Stimulated activated effector memory CD8-positive, alpha-beta T cell treated with anti-CD3 and anti-CD28 coated beads, Interleukin-12 subunit alpha, Interleukin-12 subunit beta, amount 100 ng/mL, for 72 hours (primary cell): Measurements from ENCODE around the gene RPS6KA2.

Experiments
- ATAC-seq: fragments of 150-1000 bp; cut with Tn5 transposase; 2 replicates; pipeline ENCODE4 v1.10.0; 2021
- DNase-seq, 2 donors: peaks; one replicate each; pipeline ENCODE4 v3.0.0; 2021 to 2022; ENCODE audit warnings: low spot score in 2 of 2
- H3K27ac Mint-ChIP-seq: one replicate; pipeline ENCODE4 v1.8.0; 2022; ENCODE audit warnings: mild to moderate bottlenecking, mixed read lengths
- H3K36me3 Mint-ChIP-seq: one replicate; pipeline ENCODE4 v1.8.0; 2022; ENCODE audit warnings: mild to moderate bottlenecking, mixed read lengths
- H3K4me1 Mint-ChIP-seq: one replicate; pipeline ENCODE4 v1.8.0; 2022; ENCODE audit warnings: mixed read lengths
- H3K4me3 Mint-ChIP-seq: one replicate; pipeline ENCODE4 v1.8.0; 2022; ENCODE audit warnings: mild to moderate bottlenecking, mixed read lengths
- H3K9me3 Mint-ChIP-seq: one replicate; pipeline ENCODE4 v1.8.0; 2022; ENCODE audit warnings: mixed read lengths

Gene RPS6KA2

DNA sequence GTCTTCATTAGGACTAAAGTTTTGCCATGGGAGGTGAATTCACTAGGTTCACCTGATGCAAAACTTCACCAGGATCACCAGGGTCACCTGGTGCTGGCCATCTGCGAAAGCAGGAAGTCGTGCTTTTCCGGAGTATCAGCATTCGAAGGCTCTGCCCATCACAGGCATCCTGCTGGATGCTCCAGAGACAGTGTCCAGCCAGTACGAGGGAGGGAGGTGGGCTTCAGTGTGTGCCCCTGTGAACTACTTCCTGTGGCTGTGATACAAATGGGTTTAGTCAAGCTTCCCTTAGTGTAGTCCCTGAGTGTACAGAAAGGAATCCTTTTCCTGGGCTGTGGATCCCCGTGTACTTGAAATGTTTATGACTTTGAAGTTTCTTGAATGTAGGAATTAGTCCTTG lies 3.4 kb upstream of the RPS6KA2 start:
- Mint-ChIP-seq H3K4me3 (no peak overlapping the region), H3K4me1 (peaks cover 19% of the 10 kb centered on the region), H3K36me3 (peaks cover 7% of the 10 kb centered on the region), H3K27ac (no peak overlapping the region), H3K9me3 (no peaks in the 10 kb centered on the region)
- no peak for DNase-seq
- no peak for ATAC-seq

DNA sequence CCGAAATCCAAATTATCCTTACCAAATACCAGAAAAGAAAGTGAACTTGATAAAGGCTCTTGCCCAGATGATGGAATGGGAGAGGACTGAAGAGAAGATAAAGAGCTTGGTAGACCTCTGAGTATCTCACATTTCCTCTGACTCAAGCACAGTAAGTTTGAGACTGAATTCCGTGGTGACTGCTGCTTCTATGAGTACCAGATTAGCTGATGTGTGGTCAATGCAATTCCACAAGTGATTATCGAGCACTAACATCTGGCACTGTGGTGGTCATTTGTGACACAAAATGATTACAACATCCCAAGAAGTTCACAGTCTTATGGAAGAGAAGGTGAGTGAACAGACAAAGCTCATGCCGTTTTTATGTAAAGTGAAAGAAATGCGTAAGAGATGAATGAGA lies 2.6 kb upstream of the RPS6KA2 start:
- Mint-ChIP-seq H3K4me3 (no peak overlapping the region), H3K4me1 (peaks cover 19% of the 10 kb centered on the region), H3K27ac (no peak overlapping the region), H3K36me3 (peaks cover 7% of the 10 kb centered on the region), H3K9me3 (no peaks in the 10 kb centered on the region)
- no peak for DNase-seq
- no peak for ATAC-seq

GRCh38 chr6:166627875-166628801 lies 1.1 kb upstream of the RPS6KA2 start:
- peak overlapping the region; percentile 8 for H3K27ac Mint-ChIP-seq
- peaks cover 7% of the 10 kb centered on the region for H3K36me3 Mint-ChIP-seq
- peaks cover 19% of the 10 kb centered on the region for H3K4me1 Mint-ChIP-seq
- DNase-seq (no peak), ATAC-seq (peak; percentile 35)
- H3K9me3 Mint-ChIP-seq: no peaks in the 10 kb centered on the region
- peak overlapping the region; percentile 85 for H3K4me3 Mint-ChIP-seq

GRCh38 chr6:166626177-166627032 lies 646 bp downstream of the RPS6KA2 start:
- Mint-ChIP-seq H3K9me3 (no peaks in the 10 kb centered on the region), H3K4me3 (peak overlapping the region; percentile 85), H3K27ac (no peak overlapping the region), H3K36me3 (peaks cover 7% of the 10 kb centered on the region), H3K4me1 (peaks cover 19% of the 10 kb centered on the region)
- ATAC-seq (no peak), DNase-seq (peak in 1 of 2 donors; percentile 65)

DNA sequence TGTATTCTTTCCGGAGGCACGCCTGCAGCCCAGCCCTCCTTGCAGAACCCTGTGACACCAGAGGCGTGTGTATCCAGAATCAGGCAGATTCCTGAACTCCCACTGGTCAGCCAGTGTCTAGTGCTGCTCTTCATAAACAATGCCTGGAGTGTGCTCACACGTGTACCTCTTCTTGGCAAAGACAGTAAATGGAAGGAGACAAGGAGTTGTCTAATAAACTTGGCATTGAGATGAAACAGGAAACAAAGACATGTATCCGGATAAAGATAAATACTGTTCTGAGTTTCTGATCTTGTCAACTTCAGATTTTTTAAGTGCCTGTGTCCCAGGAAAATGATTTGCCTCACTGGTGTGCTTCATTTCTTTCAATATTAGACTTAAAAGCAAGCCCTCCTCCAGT lies 1.7 kb downstream of the RPS6KA2 start:
- Mint-ChIP-seq H3K4me1 (peaks cover 19% of the 10 kb centered on the region), H3K27ac (no peak overlapping the region), H3K36me3 (peaks cover 7% of the 10 kb centered on the region), H3K4me3 (peak overlapping the region; percentile 85), H3K9me3 (no peaks in the 10 kb centered on the region)
- ATAC-seq: no peak
- DNase-seq: no peak

- peaks cover 7% of the 10 kb centered on the region for H3K36me3 Mint-ChIP-seq
- no peak for ATAC-seq
- no peaks in the 10 kb centered on the region for H3K9me3 Mint-ChIP-seq
- DNase-seq: no peak
- H3K4me3 Mint-ChIP-seq: no peak overlapping the region
- H3K4me1 Mint-ChIP-seq: peaks cover 19% of the 10 kb centered on the region
- H3K27ac Mint-ChIP-seq: no peak overlapping the region
Observed at GRCh38 chr6:166624275-166624674, 2.8 kb downstream of the RPS6KA2 start.

DNA sequence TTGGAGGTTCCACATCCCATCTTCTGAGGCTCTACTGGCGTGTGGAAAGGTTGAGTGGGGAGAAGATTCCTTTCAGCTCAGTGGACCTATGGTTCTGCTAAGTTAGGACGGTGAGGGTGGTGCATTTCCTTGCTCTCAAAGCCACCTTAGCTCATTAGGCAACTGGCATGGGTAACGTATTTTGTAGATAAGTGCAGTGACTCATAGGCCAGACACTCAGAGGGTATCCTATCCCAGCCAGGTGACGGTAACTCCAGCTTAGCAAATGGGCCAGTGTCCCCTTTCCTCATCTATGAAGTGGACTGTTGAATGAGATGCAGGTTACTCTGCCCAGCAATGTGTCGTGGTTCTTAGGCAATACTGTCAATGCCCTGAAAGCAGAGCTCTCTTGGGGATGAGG lies 3.7 kb downstream of the RPS6KA2 start:
- Mint-ChIP-seq H3K4me1 (peaks cover 13% of the 10 kb centered on the region), H3K27ac (no peak overlapping the region), H3K36me3 (peaks cover 7% of the 10 kb centered on the region), H3K4me3 (no peak overlapping the region), H3K9me3 (no peaks in the 10 kb centered on the region)
- no peak for DNase-seq
- ATAC-seq: no peak

DNA sequence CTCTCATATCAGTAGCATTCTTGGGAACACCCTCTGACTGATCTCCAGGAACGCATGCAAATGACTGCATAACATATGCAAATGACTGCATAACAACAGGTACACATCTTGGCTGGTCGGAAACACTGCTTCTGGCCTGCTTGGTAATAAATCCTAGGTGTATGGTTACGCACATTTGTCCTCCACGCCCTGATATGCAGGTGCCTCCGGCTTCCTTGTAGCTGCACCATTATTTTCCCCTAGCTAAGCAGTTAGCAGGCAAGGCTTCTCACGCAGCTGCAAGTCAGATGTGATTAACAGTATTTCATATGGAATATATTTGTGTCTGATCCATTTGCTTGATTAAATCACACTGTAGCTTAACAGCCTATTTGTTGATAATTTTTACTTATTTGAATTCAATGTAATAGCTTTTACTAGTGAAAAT lies 5.9 kb downstream of the RPS6KA2 start:
- Mint-ChIP-seq H3K36me3 (no peaks in the 10 kb centered on the region), H3K27ac (no peak overlapping the region), H3K4me3 (no peak overlapping the region), H3K4me1 (peaks cover 4% of the 10 kb centered on the region), H3K9me3 (no peaks in the 10 kb centered on the region)
- DNase-seq (no peak), ATAC-seq (no peak)

DNA sequence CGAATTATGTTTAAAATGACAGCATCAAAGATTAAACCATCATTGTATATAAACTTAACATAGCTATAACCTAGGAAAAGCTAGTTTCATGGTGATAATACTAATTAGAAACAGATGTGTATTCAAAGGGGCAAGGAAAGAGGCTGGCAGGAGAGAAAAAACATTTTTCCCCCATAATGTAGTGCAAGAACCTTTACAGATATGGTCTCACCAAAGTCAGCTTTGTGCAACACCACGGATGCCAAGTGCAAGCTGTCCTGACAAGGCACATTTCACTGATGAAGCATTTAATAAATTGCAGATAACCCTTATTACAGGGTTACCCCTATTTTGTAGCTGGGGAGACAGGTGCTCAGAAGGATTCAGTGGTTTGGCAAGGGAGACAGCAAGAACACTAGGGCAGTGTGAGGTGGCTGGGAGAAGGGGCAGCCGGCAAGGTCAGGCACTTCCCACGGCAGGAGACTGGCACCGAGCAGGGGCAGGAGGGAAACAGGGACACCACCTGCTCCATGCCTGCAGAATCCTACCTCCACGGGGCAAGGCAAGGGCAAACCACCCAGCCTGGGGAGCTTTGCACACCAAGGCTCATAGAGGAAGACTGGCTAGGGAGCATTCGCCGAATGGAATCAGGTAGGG lies 6.5 kb downstream of the RPS6KA2 start:
- no peak overlapping the region for H3K27ac Mint-ChIP-seq
- no peaks in the 10 kb centered on the region for H3K9me3 Mint-ChIP-seq
- no peak for ATAC-seq
- no peaks in the 10 kb centered on the region for H3K36me3 Mint-ChIP-seq
- H3K4me1 Mint-ChIP-seq: no peaks in the 10 kb centered on the region
- DNase-seq: no peak
- H3K4me3 Mint-ChIP-seq: no peak overlapping the region

DNA sequence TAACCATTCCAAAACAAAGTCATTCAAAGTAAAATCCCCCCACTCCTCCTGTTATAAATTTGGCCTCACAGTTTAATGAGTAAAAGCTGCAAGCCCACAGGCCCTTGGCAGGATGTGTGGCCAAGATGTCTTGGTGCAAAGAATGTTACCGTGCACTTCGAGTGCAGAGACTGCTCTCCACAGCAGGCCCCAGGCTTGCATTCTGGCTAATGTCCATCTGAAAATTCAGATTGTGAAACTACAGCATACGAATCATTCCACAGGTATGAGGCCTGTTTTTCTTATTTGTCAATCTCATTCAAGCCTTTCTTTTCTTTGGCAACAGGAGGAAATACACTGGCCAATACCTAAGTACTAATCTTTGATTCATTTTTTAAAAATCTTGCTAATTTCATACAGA lies 7.1 kb downstream of the RPS6KA2 start:
- DNase-seq (no peak), ATAC-seq (no peak)
- H3K9me3 Mint-ChIP-seq: no peaks in the 10 kb centered on the region
- H3K4me1 Mint-ChIP-seq: no peaks in the 10 kb centered on the region
- no peak overlapping the region for H3K27ac Mint-ChIP-seq
- H3K4me3 Mint-ChIP-seq: no peak overlapping the region
- no peaks in the 10 kb centered on the region for H3K36me3 Mint-ChIP-seq

DNA sequence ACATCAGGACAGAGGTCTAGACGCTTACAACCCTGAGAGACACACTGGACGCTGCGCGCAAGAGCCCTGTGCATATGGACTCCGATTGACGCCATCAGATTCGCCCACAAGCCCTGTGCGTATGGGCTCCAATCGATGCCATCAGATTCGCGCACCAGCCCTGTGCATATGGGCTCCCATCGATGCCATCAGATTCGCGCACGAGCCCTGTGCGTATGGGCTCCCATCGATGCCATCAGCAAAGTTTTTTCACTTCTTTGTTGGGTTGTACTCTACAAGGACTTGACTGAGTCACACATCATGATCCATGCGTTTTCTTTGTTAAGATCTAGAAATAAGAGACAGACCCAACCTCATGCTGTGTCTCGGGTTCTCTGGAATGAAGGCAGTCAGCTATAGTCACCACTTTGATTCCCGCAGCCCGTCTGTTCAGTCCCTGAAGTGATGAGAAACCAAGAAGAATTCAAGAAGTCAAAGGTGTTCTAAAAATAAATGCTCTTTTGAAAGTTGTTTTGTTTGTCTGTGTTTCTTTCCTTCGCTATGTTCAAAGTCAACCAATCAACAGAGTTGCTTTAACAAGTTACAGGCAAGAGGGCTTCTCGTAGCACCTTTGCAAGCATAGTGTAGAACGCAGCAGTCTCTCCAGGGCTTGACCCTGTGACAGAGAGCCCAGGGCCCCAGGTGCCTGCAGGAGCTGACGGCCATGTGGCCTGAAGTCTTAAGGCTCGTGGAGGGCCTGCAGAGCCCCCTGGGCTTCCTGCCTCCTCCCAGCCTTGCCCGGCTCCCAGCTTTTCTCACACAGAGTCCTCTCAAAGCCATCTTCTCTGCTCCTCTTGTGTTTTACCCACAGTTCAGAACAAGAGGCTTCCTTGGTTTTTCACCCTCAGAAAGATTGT lies 7.9 kb downstream of the RPS6KA2 start:
- no peak for DNase-seq
- no peak for ATAC-seq
- Mint-ChIP-seq H3K9me3 (no peaks in the 10 kb centered on the region), H3K36me3 (no peaks in the 10 kb centered on the region), H3K4me3 (no peak overlapping the region), H3K4me1 (no peaks in the 10 kb centered on the region), H3K27ac (no peak overlapping the region)

- ATAC-seq (no peak), DNase-seq (no peak)
- Mint-ChIP-seq H3K27ac (no peak overlapping the region), H3K36me3 (no peaks in the 10 kb centered on the region), H3K9me3 (no peaks in the 10 kb centered on the region), H3K4me1 (no peaks in the 10 kb centered on the region), H3K4me3 (no peak overlapping the region)
Observed at GRCh38 chr6:166618251-166618650, 8.8 kb downstream of the RPS6KA2 start.

- Mint-ChIP-seq H3K27ac (no peak overlapping the region), H3K4me1 (no peaks in the 10 kb centered on the region), H3K36me3 (no peaks in the 10 kb centered on the region), H3K9me3 (no peaks in the 10 kb centered on the region), H3K4me3 (no peak overlapping the region)
- ATAC-seq: no peak
- DNase-seq: no peak
Observed at GRCh38 chr6:166617359-166617758, 9.7 kb downstream of the RPS6KA2 start.

- Mint-ChIP-seq H3K4me3 (no peak overlapping the region), H3K27ac (no peak overlapping the region), H3K9me3 (no peaks in the 10 kb centered on the region), H3K4me1 (no peaks in the 10 kb centered on the region), H3K36me3 (no peaks in the 10 kb centered on the region)
- ATAC-seq (no peak), DNase-seq (no peak)
Observed at GRCh38 chr6:166616261-166617238, 10.5 kb downstream of the RPS6KA2 start.
